Measurements from ENCODE around the gene EFHD2.
A peak's percentile ranks its signal among the peaks of the same experiment; 100 is the strongest.
"Not testable (repeated sequence)": the region's sequence is repeated elsewhere in the genome, so short reads cannot be mapped to it uniquely, and the experiment has no call there.

Gene EFHD2

GRCh38 chr1:15457585-15457984, 47.9 kb downstream of the EFHD2 start:
- DNase-seq, result no peak
- H3K4me3 Mint-ChIP-seq, result no peak overlapping the region
- no peak overlapping the region for H3K27ac Mint-ChIP-seq
- H3K27me3 Mint-ChIP-seq (ENCODE audit: low read depth, poor library complexity), result peaks cover 4% of the 10 kb centered on the region
- H3K4me1 Mint-ChIP-seq, result peaks cover 31% of the 10 kb centered on the region
- no peaks in the 10 kb centered on the region for H3K9me3 Mint-ChIP-seq
- H3K36me3 Mint-ChIP-seq (ENCODE audit: low read depth), result no peaks in the 10 kb centered on the region
- no peak for TF ChIP-seq CTCF (IDR thresholded peaks at IDR 0.05)

GRCh38 chr1:15458388-15458787, 48.7 kb downstream of the EFHD2 start:
- not testable (repeated sequence) for H3K36me3 Mint-ChIP-seq (ENCODE audit: low read depth); H3K4me3 Mint-ChIP-seq; H3K9me3 Mint-ChIP-seq; H3K27ac Mint-ChIP-seq; DNase-seq; H3K27me3 Mint-ChIP-seq (ENCODE audit: low read depth, poor library complexity)
- peaks cover 39% of the 10 kb centered on the region for H3K4me1 Mint-ChIP-seq

GRCh38 chr1:15459771-15460707, 50.4 kb downstream of the EFHD2 start:
- DNase-seq, result no peak
- no peaks in the 10 kb centered on the region for H3K27me3 Mint-ChIP-seq (ENCODE audit: low read depth, poor library complexity)
- no peak overlapping the region for H3K4me3 Mint-ChIP-seq
- no peaks in the 10 kb centered on the region for H3K9me3 Mint-ChIP-seq
- peak overlapping the region; percentile 89 for H3K27ac Mint-ChIP-seq
- peaks cover 52% of the 10 kb centered on the region for H3K4me1 Mint-ChIP-seq
- no peaks in the 10 kb centered on the region for H3K36me3 Mint-ChIP-seq (ENCODE audit: low read depth)
- TF ChIP-seq CTCF (IDR thresholded peaks at IDR 0.05), result no peak

GRCh38 chr1:15460708-15461095, 51.0 kb downstream of the EFHD2 start:
- Mint-ChIP-seq H3K27me3 (ENCODE audit: low read depth, poor library complexity) (no peaks in the 10 kb centered on the region), H3K4me3 (no peak overlapping the region), H3K9me3 (no peaks in the 10 kb centered on the region), H3K27ac (no peak overlapping the region), H3K36me3 (ENCODE audit: low read depth) (no peaks in the 10 kb centered on the region), H3K4me1 (peaks cover 52% of the 10 kb centered on the region)
- TF ChIP-seq CTCF (IDR thresholded peaks at IDR 0.05), result no peak
- DNase-seq, result no peak

- peak; percentile 35 for DNase-seq
- H3K4me3 Mint-ChIP-seq; H3K27ac Mint-ChIP-seq; H3K36me3 Mint-ChIP-seq (ENCODE audit: low read depth); H3K27me3 Mint-ChIP-seq (ENCODE audit: low read depth, poor library complexity); H3K9me3 Mint-ChIP-seq: not testable (repeated sequence)
- peaks cover 41% of the 10 kb centered on the region for H3K4me1 Mint-ChIP-seq
Measured at GRCh38 chr1:15463064-15463800, 53.5 kb downstream of the EFHD2 start.

GRCh38 chr1:15463926-15464322, 54.2 kb downstream of the EFHD2 start:
- H3K4me1 Mint-ChIP-seq, result peaks cover 44% of the 10 kb centered on the region
- H3K36me3 Mint-ChIP-seq (ENCODE audit: low read depth); H3K27me3 Mint-ChIP-seq (ENCODE audit: low read depth, poor library complexity); H3K27ac Mint-ChIP-seq; H3K4me3 Mint-ChIP-seq; H3K9me3 Mint-ChIP-seq; DNase-seq: not testable (repeated sequence)

- Mint-ChIP-seq H3K27me3 (ENCODE audit: low read depth, poor library complexity) (peaks cover 14% of the 10 kb centered on the region), H3K4me3 (no peak overlapping the region), H3K27ac (no peak overlapping the region), H3K9me3 (peaks cover 8% of the 10 kb centered on the region), H3K36me3 (ENCODE audit: low read depth) (peaks cover 5% of the 10 kb centered on the region), H3K4me1 (peaks cover 33% of the 10 kb centered on the region)
- no peak for TF ChIP-seq CTCF (IDR thresholded peaks at IDR 0.05)
- no peak for DNase-seq
Measured at GRCh38 chr1:15465674-15466073, 56.0 kb downstream of the EFHD2 start.

- peaks cover 29% of the 10 kb centered on the region for H3K4me1 Mint-ChIP-seq
- H3K4me3 Mint-ChIP-seq; H3K27ac Mint-ChIP-seq; H3K36me3 Mint-ChIP-seq (ENCODE audit: low read depth); DNase-seq: not testable (repeated sequence)
- H3K9me3 Mint-ChIP-seq, result peaks cover 12% of the 10 kb centered on the region
- peaks cover 14% of the 10 kb centered on the region for H3K27me3 Mint-ChIP-seq (ENCODE audit: low read depth, poor library complexity)
Measured at GRCh38 chr1:15466955-15467625, 57.4 kb downstream of the EFHD2 start.
